Astrocyte (in vitro differentiated cells and primary cell): ENCODE data around the gene FKBP1A. TPM values are rescaled to one million over a fixed set of nuclear protein-coding genes. Genes with fewer than 3 reads are reported as not detected.

Experiments used
- DNase-seq: peaks from one replicate; pipeline ENCODE4 v3.0.0-alpha.2; 2010; ENCODE audit warnings: low read depth
- FAIRE-seq: peaks from 2 replicates; lab custom pipeline; 2011; peaks lifted over from hg19 to GRCh38; lab: Jason Lieb, UNC
- H2AFZ ChIP-seq: 2 replicates; pipeline ENCODE4 v1.6.0; 2012; ENCODE audit warnings: low read depth, low read length, inconsistent platforms
- H3K27ac ChIP-seq: 2 replicates; pipeline ENCODE4 v1.5.1; 2011; ENCODE audit warnings: low read depth, low read length, inconsistent platforms
- H3K27me3 ChIP-seq: 2 replicates; pipeline ENCODE4 v1.6.0; 2011; ENCODE audit warnings: low read length, inconsistent platforms; ENCODE audit not compliant: insufficient read depth
- H3K36me3 ChIP-seq: 2 replicates; pipeline ENCODE4 v1.5.1; 2011; ENCODE audit warnings: low read length, inconsistent platforms; ENCODE audit not compliant: insufficient read depth
- H3K4me1 ChIP-seq: 2 replicates; pipeline ENCODE4 v1.5.1; 2011; ENCODE audit warnings: low read length, inconsistent platforms; ENCODE audit not compliant: insufficient read depth
- H3K4me2 ChIP-seq: 2 replicates; pipeline ENCODE4 v1.6.0; 2012; ENCODE audit warnings: low read length, inconsistent platforms
- H3K4me3 ChIP-seq: 2 replicates; pipeline ENCODE4 v1.5.1; 2011; ENCODE audit warnings: low read depth, mild to moderate bottlenecking, low read length, inconsistent platforms; ENCODE audit not compliant: insufficient read depth
- H3K79me2 ChIP-seq: 2 replicates; pipeline ENCODE4 v1.6.0; 2012; ENCODE audit warnings: mild to moderate bottlenecking, low read length, inconsistent platforms; ENCODE audit not compliant: insufficient read depth
- H3K9ac ChIP-seq: 2 replicates; pipeline ENCODE4 v1.6.0; 2012; ENCODE audit warnings: mild to moderate bottlenecking, low read length, inconsistent platforms
- H3K9me3 ChIP-seq: 2 replicates; pipeline ENCODE4 v1.5.1; 2012; ENCODE audit warnings: low read depth, mild to moderate bottlenecking, low read length, inconsistent platforms; ENCODE audit not compliant: insufficient read depth
- H4K20me1 ChIP-seq: 2 replicates; pipeline ENCODE4 v1.6.0; 2012; ENCODE audit warnings: low read length, inconsistent platforms; ENCODE audit not compliant: insufficient read depth
- H3K27ac Mint-ChIP-seq: one replicate; pipeline ENCODE4 v1.8.0; 2021; ENCODE audit warnings: mild to moderate bottlenecking, mixed read lengths; ENCODE audit not compliant: unreplicated experiment
- H3K27me3 Mint-ChIP-seq: one replicate; pipeline ENCODE4 v1.8.0; 2021; ENCODE audit warnings: low read depth, mixed read lengths; ENCODE audit not compliant: unreplicated experiment
- H3K36me3 Mint-ChIP-seq: one replicate; pipeline ENCODE4 v1.8.0; 2021; ENCODE audit warnings: low read depth, mixed read lengths; ENCODE audit not compliant: unreplicated experiment
- H3K4me1 Mint-ChIP-seq: one replicate; pipeline ENCODE4 v1.8.0; 2021; ENCODE audit warnings: low read depth, mixed read lengths; ENCODE audit not compliant: unreplicated experiment
- H3K4me3 Mint-ChIP-seq: one replicate; pipeline ENCODE4 v1.8.0; 2021; ENCODE audit warnings: mild to moderate bottlenecking, moderate library complexity, mixed read lengths; ENCODE audit not compliant: unreplicated experiment
- H3K9me3 Mint-ChIP-seq: one replicate; pipeline ENCODE4 v1.8.0; 2021; ENCODE audit warnings: mild to moderate bottlenecking, mixed read lengths; ENCODE audit not compliant: unreplicated experiment
- EZH2 ChIP-seq: IDR thresholded peaks from 2 replicates; pipeline ENCODE4 v1.6.1; 2012; ENCODE audit warnings: mild to moderate bottlenecking, low read length, inconsistent platforms; ENCODE audit not compliant: insufficient read depth
- total RNA-seq: library from RNA; stranded (reverse); gene quantifications from 2 replicates; pipeline ENCODE4 v1.2.1, GENCODE V29; 2021
- TF ChIP-seq, protein P1 (sequence below): IDR thresholded peaks from 2 replicates; pipeline ENCODE4 v1.5.1; 2011; ENCODE audit warnings: low read depth, mild to moderate bottlenecking, inconsistent platforms, low read length, moderate library complexity; ENCODE audit not compliant: insufficient read depth

Gene FKBP1A
- total RNA-seq, 1 donor from 2014 or later = 379 TPM

DNA sequence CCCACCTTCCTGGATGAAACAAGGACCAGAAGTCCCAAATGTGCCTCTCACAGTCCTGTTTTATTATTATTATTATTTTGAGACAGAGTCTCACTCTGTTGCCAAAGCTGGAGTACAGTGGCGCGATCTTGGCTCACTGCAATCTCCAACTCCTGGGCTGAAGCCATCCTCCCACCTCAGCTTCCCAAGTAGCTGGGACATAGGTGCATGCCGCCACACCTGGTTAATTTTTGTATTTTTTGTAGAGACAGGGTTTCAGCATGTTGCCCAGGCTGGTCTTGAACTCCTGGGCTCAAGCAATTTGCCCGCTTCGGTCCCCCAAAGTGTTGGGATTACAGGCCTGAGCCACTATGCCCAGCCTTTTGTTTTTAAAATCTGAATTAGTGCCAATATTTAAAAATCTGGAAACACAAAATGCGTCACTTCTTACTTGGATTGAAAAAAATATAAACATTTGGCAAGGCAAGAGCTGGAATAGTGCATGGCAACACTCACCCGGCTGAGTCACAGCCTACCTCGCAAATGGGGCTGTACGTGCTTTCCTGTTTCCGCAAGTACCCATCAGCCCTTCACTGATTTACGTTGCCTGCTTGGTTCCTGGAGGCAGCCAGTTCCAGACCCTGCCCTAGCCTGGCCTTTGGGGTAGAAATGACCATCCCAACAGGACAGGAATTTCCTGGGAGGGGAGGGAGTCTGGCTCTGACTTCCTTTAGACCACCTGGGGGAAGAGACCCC lies 70.2 kb downstream of the FKBP1A start:
- Histone ChIP-seq H3K36me3 (no peaks in the 10 kb centered on the region), H4K20me1 (peaks cover 14% of the 10 kb centered on the region), H2AFZ (peak overlapping the region; percentile 74), H3K27ac (peak overlapping the region; percentile 87), H3K4me2 (peak overlapping the region; percentile 57), H3K9me3 (no peaks in the 10 kb centered on the region), H3K9ac (peak overlapping the region; percentile 67), H3K27me3 (no peaks in the 10 kb centered on the region), H3K4me3 (no peak overlapping the region), H3K4me1 (peaks cover 50% of the 10 kb centered on the region), H3K79me2 (peaks cover 25% of the 10 kb centered on the region)
- DNase-seq = peak; percentile 95
- TF ChIP-seq, protein P1, sequence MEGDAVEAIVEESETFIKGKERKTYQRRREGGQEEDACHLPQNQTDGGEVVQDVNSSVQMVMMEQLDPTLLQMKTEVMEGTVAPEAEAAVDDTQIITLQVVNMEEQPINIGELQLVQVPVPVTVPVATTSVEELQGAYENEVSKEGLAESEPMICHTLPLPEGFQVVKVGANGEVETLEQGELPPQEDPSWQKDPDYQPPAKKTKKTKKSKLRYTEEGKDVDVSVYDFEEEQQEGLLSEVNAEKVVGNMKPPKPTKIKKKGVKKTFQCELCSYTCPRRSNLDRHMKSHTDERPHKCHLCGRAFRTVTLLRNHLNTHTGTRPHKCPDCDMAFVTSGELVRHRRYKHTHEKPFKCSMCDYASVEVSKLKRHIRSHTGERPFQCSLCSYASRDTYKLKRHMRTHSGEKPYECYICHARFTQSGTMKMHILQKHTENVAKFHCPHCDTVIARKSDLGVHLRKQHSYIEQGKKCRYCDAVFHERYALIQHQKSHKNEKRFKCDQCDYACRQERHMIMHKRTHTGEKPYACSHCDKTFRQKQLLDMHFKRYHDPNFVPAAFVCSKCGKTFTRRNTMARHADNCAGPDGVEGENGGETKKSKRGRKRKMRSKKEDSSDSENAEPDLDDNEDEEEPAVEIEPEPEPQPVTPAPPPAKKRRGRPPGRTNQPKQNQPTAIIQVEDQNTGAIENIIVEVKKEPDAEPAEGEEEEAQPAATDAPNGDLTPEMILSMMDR = no peak
- TF ChIP-seq EZH2 = no peak
- H3K4me3 Mint-ChIP-seq = no peak overlapping the region
- H3K27me3 Mint-ChIP-seq = peaks cover 10% of the 10 kb centered on the region
- no peak for FAIRE-seq
- H3K4me1 Mint-ChIP-seq = peaks cover 10% of the 10 kb centered on the region
- H3K36me3 Mint-ChIP-seq = peaks cover under 1% of the 10 kb centered on the region
- peak overlapping the region; percentile 47 for H3K27ac Mint-ChIP-seq
- no peaks in the 10 kb centered on the region for H3K9me3 Mint-ChIP-seq

DNA sequence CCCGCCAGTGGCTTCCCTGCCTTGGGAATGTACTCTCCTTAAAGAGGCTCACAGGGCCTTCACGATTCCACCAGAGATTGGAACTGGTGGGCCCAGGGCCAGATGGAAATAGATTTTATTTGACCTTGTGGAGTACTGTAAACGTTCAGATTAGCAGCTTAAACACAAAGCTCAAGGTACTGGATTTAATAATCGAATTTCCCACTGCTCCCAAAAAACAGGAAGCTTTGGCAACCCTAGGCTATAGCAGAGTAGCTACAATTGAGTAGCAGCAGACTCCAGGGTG lies 71.3 kb downstream of the FKBP1A start:
- peak overlapping the region; percentile 50 for H3K4me3 Mint-ChIP-seq

More for the DNA sequence above, 71.3 kb downstream of the FKBP1A start:
- Histone ChIP-seq H3K9me3 (no peaks in the 10 kb centered on the region), H2AFZ (no peak overlapping the region), H3K4me3 (no peak overlapping the region), H3K27me3 (no peaks in the 10 kb centered on the region), H3K9ac (no peak overlapping the region), H4K20me1 (peaks cover 7% of the 10 kb centered on the region), H3K36me3 (no peaks in the 10 kb centered on the region), H3K4me1 (peaks cover 39% of the 10 kb centered on the region), H3K4me2 (no peak overlapping the region), H3K27ac (no peak overlapping the region), H3K79me2 (peaks cover 15% of the 10 kb centered on the region)
- Mint-ChIP-seq H3K36me3 (no peaks in the 10 kb centered on the region), H3K27ac (no peak overlapping the region), H3K9me3 (no peaks in the 10 kb centered on the region), H3K27me3 (peaks cover 15% of the 10 kb centered on the region), H3K4me1 (peaks cover 2% of the 10 kb centered on the region)
- no peak for FAIRE-seq
- DNase-seq = no peak
- TF ChIP-seq, protein P1 = no peak
- TF ChIP-seq EZH2 = no peak
